Measurements from ENCODE around the gene ERCC8.

DNA sequence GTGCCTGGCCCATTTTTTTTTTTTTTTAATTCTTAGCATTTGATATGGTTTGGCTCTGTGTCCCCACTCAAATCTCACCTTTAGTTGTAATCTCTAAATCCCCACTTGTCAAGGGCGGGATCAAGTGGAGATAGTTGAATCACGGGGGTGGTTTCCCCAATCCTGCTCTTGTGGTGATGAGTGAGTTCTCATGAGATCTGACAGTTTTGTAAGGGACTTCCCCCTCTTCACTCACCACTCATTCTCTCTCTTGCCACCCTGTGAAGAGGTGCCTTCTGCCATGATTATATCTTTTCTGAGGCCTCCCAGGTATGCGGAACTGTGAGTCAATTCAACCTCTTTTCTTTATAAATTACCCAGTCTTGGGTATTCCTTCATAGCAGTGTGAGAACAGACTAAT lies 27.4 kb upstream of the ERCC8 start:
- TF ChIP-seq, protein P1, sequence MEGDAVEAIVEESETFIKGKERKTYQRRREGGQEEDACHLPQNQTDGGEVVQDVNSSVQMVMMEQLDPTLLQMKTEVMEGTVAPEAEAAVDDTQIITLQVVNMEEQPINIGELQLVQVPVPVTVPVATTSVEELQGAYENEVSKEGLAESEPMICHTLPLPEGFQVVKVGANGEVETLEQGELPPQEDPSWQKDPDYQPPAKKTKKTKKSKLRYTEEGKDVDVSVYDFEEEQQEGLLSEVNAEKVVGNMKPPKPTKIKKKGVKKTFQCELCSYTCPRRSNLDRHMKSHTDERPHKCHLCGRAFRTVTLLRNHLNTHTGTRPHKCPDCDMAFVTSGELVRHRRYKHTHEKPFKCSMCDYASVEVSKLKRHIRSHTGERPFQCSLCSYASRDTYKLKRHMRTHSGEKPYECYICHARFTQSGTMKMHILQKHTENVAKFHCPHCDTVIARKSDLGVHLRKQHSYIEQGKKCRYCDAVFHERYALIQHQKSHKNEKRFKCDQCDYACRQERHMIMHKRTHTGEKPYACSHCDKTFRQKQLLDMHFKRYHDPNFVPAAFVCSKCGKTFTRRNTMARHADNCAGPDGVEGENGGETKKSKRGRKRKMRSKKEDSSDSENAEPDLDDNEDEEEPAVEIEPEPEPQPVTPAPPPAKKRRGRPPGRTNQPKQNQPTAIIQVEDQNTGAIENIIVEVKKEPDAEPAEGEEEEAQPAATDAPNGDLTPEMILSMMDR (conservative IDR thresholded peaks at IDR 0.05): no peak
- TF ChIP-seq EZH2 (IDR thresholded peaks at IDR 0.05; ENCODE audit: low read depth): no peak
